GM19468 (cell line): Measurements from ENCODE around the gene PELI2.

ENCODE experiments used
- ATAC-seq: cut with Tn5 transposase; IDR thresholded peaks from one replicate; pipeline ENCODE4 v1.9.1; 2021; ENCODE audit warnings: mild to moderate bottlenecking, moderate library complexity, moderate number of reproducible peaks; ENCODE audit not compliant: unreplicated experiment; ENCODE audit errors: extremely low read depth

The PELI2 gene

GRCh38 chr14:56168007-56168616 lies 49.9 kb downstream of the PELI2 start:
- no peak for ATAC-seq

DNA sequence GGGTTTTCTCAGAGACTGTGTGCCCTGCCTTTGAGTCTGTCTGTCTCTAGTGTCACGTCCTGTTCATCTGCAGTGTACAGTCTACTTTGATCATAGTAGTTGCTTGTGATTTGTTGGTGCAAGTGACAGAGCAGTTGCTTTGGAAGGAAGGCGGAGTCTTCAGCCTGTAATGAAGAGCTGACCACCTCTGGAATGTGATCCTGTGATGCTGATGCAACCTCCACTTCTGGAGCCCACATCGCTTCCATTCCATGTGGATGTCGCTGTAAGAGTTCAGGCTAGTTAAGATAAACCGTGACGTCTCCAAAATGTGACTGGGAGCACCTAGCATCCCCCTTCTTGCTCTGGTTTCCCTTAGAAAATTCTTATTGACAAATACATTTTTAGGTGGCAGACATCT lies 51.8 kb downstream of the PELI2 start:
- no peak for ATAC-seq

DNA sequence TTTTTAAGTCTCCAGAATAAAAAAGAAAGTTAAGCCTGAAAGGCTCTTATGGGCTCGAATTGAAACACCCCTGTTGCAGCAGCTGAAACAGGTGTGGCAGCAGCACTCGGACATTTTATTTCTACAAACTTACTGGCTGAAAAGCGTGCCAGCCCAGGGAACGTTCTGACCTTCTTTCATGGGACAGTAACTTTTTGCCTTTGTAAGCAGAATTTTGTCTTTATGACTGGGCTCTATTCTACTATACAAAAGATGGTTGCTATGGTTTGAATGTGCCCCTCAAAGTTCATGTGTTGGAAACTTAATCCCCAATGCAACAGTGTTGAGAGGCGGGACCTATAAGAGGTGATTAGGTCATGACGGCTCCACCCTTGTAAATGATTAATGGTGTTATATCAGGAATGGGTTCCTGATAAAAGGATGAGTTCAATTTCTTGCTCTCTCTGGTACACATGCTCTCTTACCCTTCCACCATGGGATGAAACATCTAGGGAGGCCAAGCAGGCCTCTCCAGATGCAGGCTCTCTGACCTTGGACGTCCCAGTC lies 52.7 kb downstream of the PELI2 start:
- no peak for ATAC-seq

GRCh38 chr14:56172074-56172473 lies 53.9 kb downstream of the PELI2 start:
- no peak for ATAC-seq

- ATAC-seq: no peak
These were observed 54.4 kb downstream of the PELI2 start for GRCh38 chr14:56172571-56172971.

DNA sequence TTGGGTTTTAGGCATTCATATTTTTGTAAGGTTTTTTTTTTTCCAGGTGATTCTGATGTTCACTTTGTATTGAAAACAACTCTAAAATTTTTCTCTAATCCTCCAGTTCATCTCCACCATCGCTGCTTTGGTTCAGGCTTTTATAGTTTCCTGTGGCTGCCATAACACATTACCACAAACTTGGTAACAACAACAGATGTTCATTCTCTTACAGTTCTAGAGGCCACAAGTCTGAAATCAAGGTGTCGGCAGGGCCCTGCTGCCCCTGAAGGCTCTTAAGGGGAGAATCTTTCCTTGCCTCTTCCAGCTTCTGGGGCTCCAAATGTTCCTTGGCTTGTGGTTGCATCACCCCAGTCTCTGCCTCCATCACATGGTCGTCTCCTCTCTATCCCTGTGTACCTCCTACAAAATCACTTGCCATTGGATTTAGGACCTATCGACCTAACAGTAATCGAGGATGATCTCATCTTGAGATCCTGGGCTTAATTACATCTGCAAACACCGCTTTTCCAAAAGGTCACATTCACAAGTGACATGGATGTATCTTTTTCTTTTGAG lies 55.2 kb downstream of the PELI2 start:
- ATAC-seq: no peak

DNA sequence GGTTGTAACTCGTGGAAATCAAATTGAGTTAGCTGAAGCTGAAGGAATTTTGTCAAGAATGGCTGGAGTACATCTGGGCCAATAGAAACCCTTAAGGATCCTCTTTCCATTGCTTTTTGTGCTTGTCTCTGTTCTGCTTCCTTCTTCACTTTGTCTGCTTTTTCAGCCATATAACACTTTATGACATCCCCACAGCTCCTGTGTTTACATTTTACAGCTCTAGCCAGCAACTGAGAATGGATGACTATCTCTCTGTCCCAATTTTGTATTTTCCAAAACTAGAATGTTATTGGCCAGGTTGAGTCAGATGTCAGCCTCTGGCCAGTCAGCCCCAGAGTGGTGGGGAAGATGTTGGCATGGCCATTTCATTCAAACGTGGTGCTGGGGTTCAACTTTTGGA lies 57.6 kb downstream of the PELI2 start:
- no peak for ATAC-seq

- no peak for ATAC-seq
These were observed 58.3 kb downstream of the PELI2 start for GRCh38 chr14:56176530-56176929.

DNA sequence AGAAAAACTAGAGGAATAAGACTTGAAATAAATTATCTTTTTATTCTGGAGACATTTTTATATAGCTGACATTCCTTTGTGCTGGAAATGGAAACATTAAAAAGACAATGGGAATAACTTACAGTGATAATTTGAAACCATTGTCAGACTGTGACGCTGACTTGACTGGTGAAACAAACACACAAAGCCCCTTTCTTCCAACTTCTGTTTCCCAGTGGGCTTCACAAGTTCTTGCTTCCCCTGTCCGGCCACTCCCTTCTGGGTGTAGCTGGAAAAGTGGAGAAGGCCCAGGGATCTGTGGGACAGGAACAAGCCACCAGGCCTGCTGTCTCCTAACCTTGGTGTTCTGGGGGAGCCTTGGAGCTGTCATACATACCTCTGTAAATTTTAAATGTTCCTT lies 58.8 kb downstream of the PELI2 start:
- no peak for ATAC-seq

- ATAC-seq: no peak
These were observed 62.7 kb downstream of the PELI2 start for GRCh38 chr14:56180754-56181542.

- ATAC-seq: no peak
These were observed 63.5 kb downstream of the PELI2 start for GRCh38 chr14:56181681-56182085.

DNA sequence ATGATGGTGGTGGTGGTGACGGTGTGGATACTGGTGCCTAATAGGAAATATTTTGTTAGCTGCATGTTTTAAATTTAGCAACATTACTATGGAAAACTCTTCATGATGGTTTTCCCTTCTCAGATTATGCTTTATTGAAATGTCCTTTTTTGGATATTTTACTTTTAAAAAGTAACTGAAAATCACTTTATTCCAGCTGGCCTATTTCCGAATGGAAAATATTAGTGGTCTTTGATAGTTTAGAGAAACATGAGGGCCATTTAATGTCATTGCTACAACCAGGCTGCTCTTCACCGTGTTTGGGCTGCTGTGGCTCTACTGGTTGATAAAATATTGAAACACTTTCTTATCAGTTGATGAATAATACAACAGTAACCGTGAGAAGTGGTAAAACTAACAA lies 64.2 kb downstream of the PELI2 start:
- ATAC-seq: no peak

GRCh38 chr14:56183631-56184157 lies 65.5 kb downstream of the PELI2 start:
- no peak for ATAC-seq

- no peak for ATAC-seq
These were observed 67.8 kb downstream of the PELI2 start for GRCh38 chr14:56185992-56186391.

DNA sequence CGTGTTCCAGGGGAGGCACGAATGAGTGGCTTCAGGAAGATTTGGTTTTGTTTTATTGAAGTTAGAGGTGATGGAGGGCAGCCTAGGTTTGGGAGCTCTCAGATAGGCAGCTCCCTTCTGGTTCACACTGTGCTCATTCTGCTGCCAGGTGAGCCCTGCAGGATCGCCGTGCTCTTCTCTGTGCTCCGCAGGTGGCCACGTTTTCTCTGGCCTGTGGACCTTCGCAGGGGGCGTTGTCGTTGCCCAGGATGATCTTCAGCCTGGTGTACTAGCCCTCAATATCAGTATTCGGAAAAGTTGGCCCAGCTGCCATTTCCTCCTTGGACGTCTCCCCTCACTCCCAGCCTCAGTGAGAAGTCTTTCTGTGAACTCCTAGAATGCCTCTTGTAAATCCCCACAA lies 69.5 kb downstream of the PELI2 start:
- ATAC-seq: no peak

DNA sequence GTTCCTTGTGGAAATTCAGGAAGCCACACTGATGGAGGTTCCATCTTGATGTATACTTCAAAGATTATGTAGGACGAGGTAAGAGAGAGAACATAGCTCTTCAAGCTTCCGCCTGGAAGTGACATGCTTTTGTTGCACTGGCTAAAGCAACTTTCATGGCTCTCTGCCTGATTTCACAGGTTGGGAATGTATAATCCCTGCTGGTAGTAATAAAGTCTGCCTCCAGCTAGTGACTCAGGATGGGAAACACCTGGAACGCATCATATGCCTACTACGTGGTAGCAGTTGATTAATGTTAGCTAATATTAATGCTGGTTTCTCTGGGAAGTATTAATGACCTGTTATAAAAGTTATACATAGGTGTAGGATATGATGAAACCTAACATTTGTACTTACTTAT lies 71.1 kb downstream of the PELI2 start:
- no peak for ATAC-seq

GRCh38 chr14:56193347-56193746 lies 75.1 kb downstream of the PELI2 start:
- ATAC-seq: no peak

- no peak for ATAC-seq
These were observed 75.8 kb downstream of the PELI2 start for GRCh38 chr14:56194042-56194441.

GRCh38 chr14:56195223-56195622 lies 77.0 kb downstream of the PELI2 start:
- ATAC-seq: no peak

- peak; percentile 80 for ATAC-seq
These were observed 77.5 kb downstream of the PELI2 start for GRCh38 chr14:56195704-56196103.

GRCh38 chr14:56196274-56196673 lies 78.1 kb downstream of the PELI2 start:
- no peak for ATAC-seq
